Measurements from ENCODE around the gene ITGA5.

- TF ChIP-seq CTCF (conservative IDR thresholded peaks at IDR 0.05; ENCODE audit: low read depth, low read length) (no peak), EZH2 (IDR thresholded peaks at IDR 0.05; ENCODE audit: low read length, unreplicated experiment) (no peak), EZH2phosphoT487 (IDR thresholded peaks at IDR 0.05; ENCODE audit: borderline replicate concordance, low read length) (no peak)
Observed at GRCh38 chr12:54383041-54383609, 35.9 kb downstream of the ITGA5 start.
